Glutamatergic neuron (in vitro differentiated cells): Measurements from ENCODE around the gene ARID1B. TPM values are rescaled to one million over a fixed set of nuclear protein-coding genes. Genes with fewer than 3 reads are reported as not detected.

ENCODE experiments used
- DNase-seq: peaks from one replicate; pipeline ENCODE4 v3.0.0; 2022
- H3K27ac Mint-ChIP-seq: one replicate; pipeline ENCODE4 v1.8.0; 2020; ENCODE audit warnings: mild to moderate bottlenecking, mixed read lengths, inconsistent platforms; ENCODE audit not compliant: unreplicated experiment
- H3K27me3 Mint-ChIP-seq: one replicate; pipeline ENCODE4 v1.8.0; 2020; ENCODE audit warnings: mild to moderate bottlenecking, moderate library complexity, mixed read lengths, inconsistent platforms; ENCODE audit not compliant: unreplicated experiment
- H3K36me3 Mint-ChIP-seq: one replicate; pipeline ENCODE4 v1.8.0; 2020; ENCODE audit warnings: mild to moderate bottlenecking, mixed read lengths, inconsistent platforms; ENCODE audit not compliant: unreplicated experiment
- H3K4me1 Mint-ChIP-seq: one replicate; pipeline ENCODE4 v1.8.0; 2020; ENCODE audit warnings: mild to moderate bottlenecking, low read depth, mixed read lengths, inconsistent platforms; ENCODE audit not compliant: unreplicated experiment
- H3K4me3 Mint-ChIP-seq: one replicate; pipeline ENCODE4 v1.8.0; 2020; ENCODE audit warnings: mild to moderate bottlenecking, mixed read lengths, inconsistent platforms; ENCODE audit not compliant: unreplicated experiment
- H3K9me3 Mint-ChIP-seq: one replicate; pipeline ENCODE4 v1.8.0; 2020; ENCODE audit warnings: mild to moderate bottlenecking, moderate library complexity, mixed read lengths, inconsistent platforms; ENCODE audit not compliant: unreplicated experiment
- CTCF ChIP-seq: fragments of 200-600 bp; sonication (generic); IDR thresholded peaks from one replicate; pipeline ENCODE4 v1.5.0; 2021; ENCODE audit not compliant: partially characterized antibody, unreplicated experiment
- total RNA-seq: library from RNA; stranded (reverse); fragmentation: NEBNext Ultra II Directional; extraction: Animal tissue kit (Norgen Biotek cat#: 25700); gene quantifications from one replicate; pipeline ENCODE4 v1.2.1, GENCODE V29; 2021; ENCODE audit not compliant: unreplicated experiment

Gene ARID1B
- total RNA-seq, 1 donor from 2014 or later: 202 TPM

GRCh38 chr6:157205473-157206358, 428.5 kb downstream of the ARID1B start:
- peaks cover 2% of the 10 kb centered on the region for H3K9me3 Mint-ChIP-seq
- peaks cover 13% of the 10 kb centered on the region for H3K36me3 Mint-ChIP-seq
- no peak overlapping the region for H3K4me3 Mint-ChIP-seq
- DNase-seq: no peak
- no peak for TF ChIP-seq CTCF
- H3K4me1 Mint-ChIP-seq: peaks cover 6% of the 10 kb centered on the region
- H3K27ac Mint-ChIP-seq: no peak overlapping the region
- H3K27me3 Mint-ChIP-seq: peaks cover 5% of the 10 kb centered on the region

- peaks cover 6% of the 10 kb centered on the region for H3K4me1 Mint-ChIP-seq
- peaks cover 3% of the 10 kb centered on the region for H3K27me3 Mint-ChIP-seq
- H3K36me3 Mint-ChIP-seq: peaks cover 9% of the 10 kb centered on the region
- DNase-seq: no peak
- H3K9me3 Mint-ChIP-seq: peaks cover 2% of the 10 kb centered on the region
- no peak for TF ChIP-seq CTCF
- H3K27ac Mint-ChIP-seq: no peak overlapping the region
- no peak overlapping the region for H3K4me3 Mint-ChIP-seq
Measured at GRCh38 chr6:157206359-157206815, 429.2 kb downstream of the ARID1B start.

DNA sequence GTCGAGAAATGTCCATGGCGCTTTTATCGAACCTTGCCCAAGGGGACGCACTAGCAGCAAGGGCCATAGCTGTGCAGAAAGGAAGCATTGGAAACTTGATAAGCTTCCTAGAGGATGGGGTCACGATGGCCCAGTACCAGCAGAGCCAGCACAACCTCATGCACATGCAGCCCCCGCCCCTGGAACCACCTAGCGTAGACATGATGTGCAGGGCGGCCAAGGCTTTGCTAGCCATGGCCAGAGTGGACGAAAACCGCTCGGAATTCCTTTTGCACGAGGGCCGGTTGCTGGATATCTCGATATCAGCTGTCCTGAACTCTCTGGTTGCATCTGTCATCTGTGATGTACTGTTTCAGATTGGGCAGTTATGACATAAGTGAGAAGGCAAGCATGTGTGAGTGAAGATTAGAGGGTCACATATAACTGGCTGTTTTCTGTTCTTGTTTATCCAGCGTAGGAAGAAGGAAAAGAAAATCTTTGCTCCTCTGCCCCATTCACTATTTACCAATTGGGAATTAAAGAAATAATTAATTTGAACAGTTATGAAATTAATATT, 430.4 kb downstream of the ARID1B start:
- Mint-ChIP-seq H3K36me3 (peaks cover 9% of the 10 kb centered on the region), H3K27me3 (peaks cover 3% of the 10 kb centered on the region), H3K9me3 (peaks cover 2% of the 10 kb centered on the region), H3K4me1 (peaks cover 6% of the 10 kb centered on the region), H3K27ac (no peak overlapping the region), H3K4me3 (no peak overlapping the region)
- DNase-seq: no peak
- no peak for TF ChIP-seq CTCF

DNA sequence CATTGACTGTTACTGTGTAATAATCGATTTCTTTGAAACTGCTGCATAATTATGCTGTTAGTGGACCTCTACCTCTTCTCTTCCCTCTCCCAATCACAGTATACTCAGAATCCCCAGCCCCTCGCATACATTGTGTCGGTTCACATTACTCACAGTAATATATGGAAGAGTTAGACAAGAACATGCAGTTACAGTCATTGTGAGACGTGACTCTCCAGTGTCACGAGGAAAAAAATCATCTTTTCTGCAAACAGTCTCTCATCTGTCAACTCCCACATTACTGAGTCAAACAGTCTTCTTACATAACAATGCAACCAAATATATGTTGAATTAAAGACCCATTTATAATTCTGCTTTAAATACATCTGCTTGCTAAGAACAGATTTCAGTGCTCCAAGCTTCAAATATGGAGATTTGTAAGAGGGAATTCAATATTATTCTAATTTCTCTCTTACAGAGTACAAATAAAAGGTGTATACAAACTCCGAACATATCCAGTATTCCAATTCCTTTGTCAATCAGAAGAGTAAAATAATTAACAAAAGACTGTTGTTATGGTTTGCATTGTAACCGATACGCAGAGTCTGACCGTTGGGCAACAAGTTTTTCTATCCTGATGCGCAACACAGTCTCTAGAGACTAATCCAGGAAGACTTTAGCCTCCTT, 432.8 kb downstream of the ARID1B start:
- Mint-ChIP-seq H3K4me3 (no peak overlapping the region), H3K27me3 (peaks cover 8% of the 10 kb centered on the region), H3K36me3 (peaks cover 9% of the 10 kb centered on the region), H3K9me3 (peaks cover 2% of the 10 kb centered on the region), H3K27ac (no peak overlapping the region), H3K4me1 (peaks cover 6% of the 10 kb centered on the region)
- no peak for DNase-seq
- TF ChIP-seq CTCF: no peak
